HG02571 (cell line): Measurements from ENCODE around the gene CDC7.
A peak's percentile ranks its signal among the peaks of the same experiment; 100 is the strongest.

Experiments used
- ATAC-seq: cut with Tn5 transposase; IDR thresholded peaks from one replicate; pipeline ENCODE4 v1.9.1; 2021; ENCODE audit warnings: mild to moderate bottlenecking, moderate library complexity; ENCODE audit not compliant: unreplicated experiment

The CDC7 gene

DNA sequence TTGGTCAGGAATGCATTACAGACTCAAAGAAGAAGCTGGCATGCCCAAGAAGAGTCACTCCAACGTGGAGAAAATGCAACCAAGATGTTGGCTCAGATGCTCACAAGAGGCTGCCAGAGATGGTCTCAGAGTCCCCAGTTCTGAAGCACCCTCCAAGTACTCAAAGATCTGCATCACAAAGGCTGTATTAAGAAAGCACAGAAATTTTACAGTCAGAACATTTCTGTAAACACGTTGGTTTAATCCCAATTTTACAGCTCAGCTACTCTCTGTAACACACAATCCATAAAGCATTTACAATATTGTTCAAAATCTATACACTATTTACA, 69.4 kb downstream of the CDC7 start:
- no peak for ATAC-seq

DNA sequence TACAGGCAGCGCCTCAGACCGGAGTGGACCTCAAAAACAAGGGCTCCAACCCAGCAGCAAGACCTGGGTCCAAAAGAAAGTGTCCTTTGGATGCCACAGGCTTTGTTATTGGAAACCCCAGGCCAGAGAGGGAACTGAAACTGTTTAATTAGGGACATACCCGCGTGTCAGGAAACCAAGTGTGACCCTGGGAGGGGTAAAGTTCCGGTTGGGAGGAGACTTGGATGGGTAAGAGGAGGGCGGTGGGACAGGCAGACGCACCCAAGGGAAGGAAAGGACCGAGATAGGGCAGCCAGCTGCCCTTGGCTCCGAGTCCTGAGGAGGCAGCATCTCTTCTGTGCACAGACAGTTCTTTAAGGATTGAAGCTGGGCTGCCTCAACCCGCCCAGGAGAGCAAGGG, 71.4 kb downstream of the CDC7 start:
- peak; percentile 84 for ATAC-seq
